ENCODE measurements around the gene ATF6B. TPM values are rescaled to one million over a fixed set of nuclear protein-coding genes. Genes with fewer than 3 reads are reported as not detected.
A peak's percentile ranks its signal among the peaks of the same experiment; 100 is the strongest.

The ATF6B gene
- total and polyA plus RNA-seq, 2 of the 13 experiments (the other 11 are each of a cell fraction or from before 2014, with no cell fraction given): 18.1 to 44.0 TPM

DNA sequence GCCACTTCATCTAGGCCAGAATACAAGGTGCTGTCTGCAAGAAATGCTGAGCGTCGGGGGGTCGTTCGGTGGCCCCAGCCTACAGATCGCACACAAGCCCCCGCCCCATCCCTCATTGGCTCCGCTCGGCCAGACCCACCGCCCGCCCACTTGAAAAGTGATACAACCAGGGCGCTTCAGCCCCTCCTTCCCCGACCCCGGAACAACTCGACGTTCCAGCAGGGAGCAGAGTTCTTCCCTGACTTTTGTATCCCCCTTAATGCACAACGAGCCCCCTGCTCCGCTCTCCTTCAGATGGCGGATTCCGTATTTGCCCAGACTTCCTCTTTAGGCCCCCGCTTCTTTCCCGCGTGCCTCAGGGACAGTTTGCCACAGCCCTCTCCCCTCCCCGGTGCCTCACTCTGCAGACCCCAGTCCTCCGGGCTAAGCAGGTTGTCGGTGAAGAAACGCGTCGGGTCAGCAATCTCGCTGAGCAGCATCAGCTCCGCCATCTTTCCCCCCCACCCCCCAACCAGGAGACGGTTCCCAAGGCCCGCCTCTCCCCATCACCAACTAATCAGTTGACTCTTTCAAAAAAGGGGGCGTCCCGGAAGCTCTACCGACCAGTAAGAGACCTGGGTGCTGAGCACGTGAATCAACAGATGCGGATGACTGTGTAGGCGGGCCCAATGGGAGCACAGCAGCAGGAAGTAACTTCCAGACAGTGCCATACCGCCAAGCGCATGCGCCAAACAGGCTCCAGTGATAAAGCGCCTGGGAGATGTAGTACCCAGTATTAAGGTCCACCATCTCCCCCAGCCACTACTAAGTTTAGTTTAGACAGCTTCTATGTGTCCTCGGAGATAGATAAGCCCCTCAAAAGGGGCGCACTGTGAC lies at the start of gene ATF6B (continued):
- TF ChIP-seq KDM5B (CRISPR knock-in tag; IDR thresholded peaks at IDR 0.05; ENCODE audit: borderline replicate concordance): peak; percentile 71
- TF ChIP-seq, protein P1, sequence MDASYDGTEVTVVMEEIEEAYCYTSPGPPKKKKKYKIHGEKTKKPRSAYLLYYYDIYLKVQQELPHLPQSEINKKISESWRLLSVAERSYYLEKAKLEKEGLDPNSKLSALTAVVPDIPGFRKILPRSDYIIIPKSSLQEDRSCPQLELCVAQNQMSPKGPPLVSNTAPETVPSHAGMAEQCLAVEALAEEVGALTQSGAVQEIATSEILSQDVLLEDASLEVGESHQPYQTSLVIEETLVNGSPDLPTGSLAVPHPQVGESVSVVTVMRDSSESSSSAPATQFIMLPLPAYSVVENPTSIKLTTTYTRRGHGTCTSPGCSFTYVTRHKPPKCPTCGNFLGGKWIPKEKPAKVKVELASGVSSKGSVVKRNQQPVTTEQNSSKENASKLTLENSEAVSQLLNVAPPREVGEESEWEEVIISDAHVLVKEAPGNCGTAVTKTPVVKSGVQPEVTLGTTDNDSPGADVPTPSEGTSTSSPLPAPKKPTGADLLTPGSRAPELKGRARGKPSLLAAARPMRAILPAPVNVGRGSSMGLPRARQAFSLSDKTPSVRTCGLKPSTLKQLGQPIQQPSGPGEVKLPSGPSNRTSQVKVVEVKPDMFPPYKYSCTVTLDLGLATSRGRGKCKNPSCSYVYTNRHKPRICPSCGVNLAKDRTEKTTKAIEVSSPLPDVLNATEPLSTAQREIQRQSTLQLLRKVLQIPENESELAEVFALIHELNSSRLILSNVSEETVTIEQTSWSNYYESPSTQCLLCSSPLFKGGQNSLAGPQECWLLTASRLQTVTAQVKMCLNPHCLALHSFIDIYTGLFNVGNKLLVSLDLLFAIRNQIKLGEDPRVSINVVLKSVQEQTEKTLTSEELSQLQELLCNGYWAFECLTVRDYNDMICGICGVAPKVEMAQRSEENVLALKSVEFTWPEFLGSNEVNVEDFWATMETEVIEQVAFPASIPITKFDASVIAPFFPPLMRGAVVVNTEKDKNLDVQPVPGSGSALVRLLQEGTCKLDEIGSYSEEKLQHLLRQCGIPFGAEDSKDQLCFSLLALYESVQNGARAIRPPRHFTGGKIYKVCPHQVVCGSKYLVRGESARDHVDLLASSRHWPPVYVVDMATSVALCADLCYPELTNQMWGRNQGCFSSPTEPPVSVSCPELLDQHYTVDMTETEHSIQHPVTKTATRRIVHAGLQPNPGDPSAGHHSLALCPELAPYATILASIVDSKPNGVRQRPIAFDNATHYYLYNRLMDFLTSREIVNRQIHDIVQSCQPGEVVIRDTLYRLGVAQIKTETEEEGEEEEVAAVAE (CRISPR knock-in tag; IDR thresholded peaks at IDR 0.05; ENCODE audit: borderline replicate concordance): peak; percentile 98
- TF ChIP-seq, protein P2, sequence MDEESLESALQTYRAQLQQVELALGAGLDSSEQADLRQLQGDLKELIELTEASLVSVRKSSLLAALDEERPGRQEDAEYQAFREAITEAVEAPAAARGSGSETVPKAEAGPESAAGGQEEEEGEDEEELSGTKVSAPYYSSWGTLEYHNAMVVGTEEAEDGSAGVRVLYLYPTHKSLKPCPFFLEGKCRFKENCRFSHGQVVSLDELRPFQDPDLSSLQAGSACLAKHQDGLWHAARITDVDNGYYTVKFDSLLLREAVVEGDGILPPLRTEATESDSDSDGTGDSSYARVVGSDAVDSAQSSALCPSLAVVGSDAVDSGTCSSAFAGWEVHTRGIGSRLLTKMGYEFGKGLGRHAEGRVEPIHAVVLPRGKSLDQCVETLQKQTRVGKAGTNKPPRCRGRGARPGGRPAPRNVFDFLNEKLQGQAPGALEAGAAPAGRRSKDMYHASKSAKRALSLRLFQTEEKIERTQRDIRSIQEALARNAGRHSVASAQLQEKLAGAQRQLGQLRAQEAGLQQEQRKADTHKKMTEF (CRISPR knock-in tag; IDR thresholded peaks at IDR 0.05): peak; percentile 55; the same call in 1 of the 2 replicates
- peak; percentile 96 for TF ChIP-seq KDM5A (IDR thresholded peaks at IDR 0.05; ENCODE audit: borderline replicate concordance, low read length)
- TF ChIP-seq, protein P3, sequence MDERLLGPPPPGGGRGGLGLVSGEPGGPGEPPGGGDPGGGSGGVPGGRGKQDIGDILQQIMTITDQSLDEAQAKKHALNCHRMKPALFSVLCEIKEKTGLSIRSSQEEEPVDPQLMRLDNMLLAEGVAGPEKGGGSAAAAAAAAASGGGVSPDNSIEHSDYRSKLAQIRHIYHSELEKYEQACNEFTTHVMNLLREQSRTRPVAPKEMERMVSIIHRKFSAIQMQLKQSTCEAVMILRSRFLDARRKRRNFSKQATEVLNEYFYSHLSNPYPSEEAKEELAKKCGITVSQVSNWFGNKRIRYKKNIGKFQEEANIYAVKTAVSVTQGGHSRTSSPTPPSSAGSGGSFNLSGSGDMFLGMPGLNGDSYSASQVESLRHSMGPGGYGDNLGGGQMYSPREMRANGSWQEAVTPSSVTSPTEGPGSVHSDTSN (CRISPR knock-in tag; IDR thresholded peaks at IDR 0.05): no peak
- no peak for TF ChIP-seq GATAD2A (CRISPR knock-in tag; IDR thresholded peaks at IDR 0.05)
- TF ChIP-seq, protein P4, sequence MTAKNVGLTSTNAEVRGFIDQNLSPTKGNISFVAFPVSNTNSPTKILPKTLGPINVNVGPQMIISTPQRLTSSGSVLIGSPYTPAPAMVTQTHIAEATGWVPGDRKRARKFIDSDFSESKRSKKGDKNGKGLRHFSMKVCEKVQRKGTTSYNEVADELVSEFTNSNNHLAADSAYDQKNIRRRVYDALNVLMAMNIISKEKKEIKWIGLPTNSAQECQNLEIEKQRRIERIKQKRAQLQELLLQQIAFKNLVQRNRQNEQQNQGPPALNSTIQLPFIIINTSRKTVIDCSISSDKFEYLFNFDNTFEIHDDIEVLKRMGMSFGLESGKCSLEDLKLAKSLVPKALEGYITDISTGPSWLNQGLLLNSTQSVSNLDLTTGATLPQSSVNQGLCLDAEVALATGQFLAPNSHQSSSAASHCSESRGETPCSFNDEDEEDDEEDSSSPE (CRISPR knock-in tag; IDR thresholded peaks at IDR 0.05): 0 out of 2 replicates have a peak, but pooled peaks have one; percentile 20
- 0 out of 2 replicates have a peak, but pooled peaks have one; percentile 66 for TF ChIP-seq ZSCAN31 (CRISPR knock-in tag; IDR thresholded peaks at IDR 0.05; ENCODE audit: low read depth)
- TF ChIP-seq, protein P5, sequence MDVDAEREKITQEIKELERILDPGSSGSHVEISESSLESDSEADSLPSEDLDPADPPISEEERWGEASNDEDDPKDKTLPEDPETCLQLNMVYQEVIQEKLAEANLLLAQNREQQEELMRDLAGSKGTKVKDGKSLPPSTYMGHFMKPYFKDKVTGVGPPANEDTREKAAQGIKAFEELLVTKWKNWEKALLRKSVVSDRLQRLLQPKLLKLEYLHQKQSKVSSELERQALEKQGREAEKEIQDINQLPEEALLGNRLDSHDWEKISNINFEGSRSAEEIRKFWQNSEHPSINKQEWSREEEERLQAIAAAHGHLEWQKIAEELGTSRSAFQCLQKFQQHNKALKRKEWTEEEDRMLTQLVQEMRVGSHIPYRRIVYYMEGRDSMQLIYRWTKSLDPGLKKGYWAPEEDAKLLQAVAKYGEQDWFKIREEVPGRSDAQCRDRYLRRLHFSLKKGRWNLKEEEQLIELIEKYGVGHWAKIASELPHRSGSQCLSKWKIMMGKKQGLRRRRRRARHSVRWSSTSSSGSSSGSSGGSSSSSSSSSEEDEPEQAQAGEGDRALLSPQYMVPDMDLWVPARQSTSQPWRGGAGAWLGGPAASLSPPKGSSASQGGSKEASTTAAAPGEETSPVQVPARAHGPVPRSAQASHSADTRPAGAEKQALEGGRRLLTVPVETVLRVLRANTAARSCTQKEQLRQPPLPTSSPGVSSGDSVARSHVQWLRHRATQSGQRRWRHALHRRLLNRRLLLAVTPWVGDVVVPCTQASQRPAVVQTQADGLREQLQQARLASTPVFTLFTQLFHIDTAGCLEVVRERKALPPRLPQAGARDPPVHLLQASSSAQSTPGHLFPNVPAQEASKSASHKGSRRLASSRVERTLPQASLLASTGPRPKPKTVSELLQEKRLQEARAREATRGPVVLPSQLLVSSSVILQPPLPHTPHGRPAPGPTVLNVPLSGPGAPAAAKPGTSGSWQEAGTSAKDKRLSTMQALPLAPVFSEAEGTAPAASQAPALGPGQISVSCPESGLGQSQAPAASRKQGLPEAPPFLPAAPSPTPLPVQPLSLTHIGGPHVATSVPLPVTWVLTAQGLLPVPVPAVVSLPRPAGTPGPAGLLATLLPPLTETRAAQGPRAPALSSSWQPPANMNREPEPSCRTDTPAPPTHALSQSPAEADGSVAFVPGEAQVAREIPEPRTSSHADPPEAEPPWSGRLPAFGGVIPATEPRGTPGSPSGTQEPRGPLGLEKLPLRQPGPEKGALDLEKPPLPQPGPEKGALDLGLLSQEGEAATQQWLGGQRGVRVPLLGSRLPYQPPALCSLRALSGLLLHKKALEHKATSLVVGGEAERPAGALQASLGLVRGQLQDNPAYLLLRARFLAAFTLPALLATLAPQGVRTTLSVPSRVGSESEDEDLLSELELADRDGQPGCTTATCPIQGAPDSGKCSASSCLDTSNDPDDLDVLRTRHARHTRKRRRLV (CRISPR knock-in tag; IDR thresholded peaks at IDR 0.05): no peak
- TF ChIP-seq EP300 (IDR thresholded peaks at IDR 0.05; ENCODE audit: low read depth in 2 of 2, low read length in 2 of 2): no peak
- peak; percentile 47; the same call in 1 of the 2 replicates for TF ChIP-seq EP300 (CRISPR knock-in tag; IDR thresholded peaks at IDR 0.05; ENCODE audit: borderline replicate concordance)
- TF ChIP-seq ZNF33B (CRISPR knock-in tag; IDR thresholded peaks at IDR 0.05): peak; percentile 75; the same call in 1 of the 2 replicates
- TF ChIP-seq TEAD2 (CRISPR knock-in tag; IDR thresholded peaks at IDR 0.05): no peak
- TF ChIP-seq ZNF143 (CRISPR knock-in tag; IDR thresholded peaks at IDR 0.05): peak; percentile 89

Data from HepG2 (cell line).